CD4-positive, alpha-beta T cell (primary cell): ENCODE data around the gene LRRTM4. TPM values are rescaled to one million over a fixed set of nuclear protein-coding genes. Genes with fewer than 3 reads are reported as not detected.
"Not testable (repeated sequence)": the region's sequence is repeated elsewhere in the genome, so short reads cannot be mapped to it uniquely, and the experiment has no call there.

Source experiments
- ATAC-seq: fragments of 200-7000 bp; cut with Tn5 transposase; one replicate; pipeline ENCODE4 v1.10.0; 2022; ENCODE audit warnings: mild to moderate bottlenecking; ENCODE audit not compliant: poor library complexity
- CTCF ChIA-PET: fragments of 350-600 bp; sonication (Branson Sonifier 250); formaldehyde crosslinking; loops from one replicate; lab custom pipeline; 2021; ENCODE audit warnings: antibody characterized with exemption, inconsistent platforms; lab: Charles Lee
- POLR2A ChIA-PET: fragments of 350-600 bp; sonication (Branson Sonifier 250); formaldehyde crosslinking; loops from one replicate; lab custom pipeline; 2021; ENCODE audit warnings: antibody characterized with exemption, inconsistent platforms; lab: Charles Lee
- DNase-seq, 14 experiments: peaks; one replicate each; pipeline ENCODE4 v3.0.0-alpha.2; 2013 to 2020; ENCODE audit warnings: mixed read lengths in 2 of 14
- H3K27ac ChIP-seq, 2 donors: one replicate each; pipeline versions ENCODE4 v1.5.1 to v1.7.0; 2013; ENCODE audit warnings: low read length in 2 of 2, low read depth in 1 of 2, mild to moderate bottlenecking in 1 of 2
- H3K27me3 ChIP-seq, 2 experiments: 1 replicate in 1 of 2; 2 replicates in 1 of 2; pipeline versions ENCODE4 v1.6.1 to v1.7.0; 2013; ENCODE audit warnings: low read length in 2 of 2, control low read depth in 1 of 2, mild to moderate bottlenecking in 1 of 2, moderate library complexity in 1 of 2; ENCODE audit not compliant: insufficient read depth in 2 of 2, control insufficient read depth in 1 of 2
- H3K36me3 ChIP-seq: one replicate; pipeline ENCODE4 v1.6.1; 2013; ENCODE audit warnings: low read length, control low read depth; ENCODE audit not compliant: insufficient read depth
- H3K4me1 ChIP-seq: one replicate; pipeline ENCODE4 v1.6.1; 2013; ENCODE audit warnings: low read length, control low read depth; ENCODE audit not compliant: insufficient read depth
- H3K4me3 ChIP-seq: one replicate; pipeline ENCODE4 v1.5.1; 2013; ENCODE audit warnings: mild to moderate bottlenecking, low read length, moderate library complexity
- H3K9me3 ChIP-seq, 2 experiments: 1 replicate in 1 of 2; 2 replicates in 1 of 2; pipeline versions ENCODE4 v1.6.1 to v1.7.0; 2013; ENCODE audit warnings: low read length in 2 of 2, mild to moderate bottlenecking in 2 of 2, control low read depth in 1 of 2, moderate library complexity in 1 of 2; ENCODE audit not compliant: control insufficient read depth in 1 of 2, insufficient read depth in 1 of 2
- H3K27ac Mint-ChIP-seq: one replicate; pipeline ENCODE4 v1.8.0; 2020; ENCODE audit warnings: mixed read lengths
- H3K27me3 Mint-ChIP-seq: one replicate; pipeline ENCODE4 v1.8.0; 2021; ENCODE audit warnings: mixed read lengths
- H3K36me3 Mint-ChIP-seq: one replicate; pipeline ENCODE4 v1.8.0; 2021; ENCODE audit warnings: low read depth, mixed read lengths
- H3K4me1 Mint-ChIP-seq: one replicate; pipeline ENCODE4 v1.8.0; 2021; ENCODE audit warnings: low read depth, mixed read lengths
- H3K4me3 Mint-ChIP-seq: one replicate; pipeline ENCODE4 v1.8.0; 2020; ENCODE audit warnings: mild to moderate bottlenecking, mixed read lengths
- H3K9me3 Mint-ChIP-seq: one replicate; pipeline ENCODE4 v1.8.0; 2020; ENCODE audit warnings: mixed read lengths
- CTCF ChIP-seq: fragments of 200-600 bp; IDR thresholded peaks from one replicate; pipeline ENCODE4 v1.8.0; 2022; ENCODE audit warnings: antibody characterized with exemption, mild to moderate bottlenecking
- intact Hi-C, 2 experiments: fragments of 100-400 bp; cut with DNase I in 1 of 2; cut with micrococcal nuclease in 1 of 2; formaldehyde crosslinking; loops; one replicate each; pipeline versions ENCODE4 v1.15.1 to v1.9.0; 2023 to 2025; cut with DNase I, micrococcal nuclease
- total RNA-seq, 174 experiments: library from RNA in 2 of 174; stranded (reverse) in 2 of 174; gene quantifications; one replicate each; pipeline ENCODE4 v1.2.3 and lab custom pipeline; 2021 to 2026

The LRRTM4 gene
- total RNA-seq, 2 experiments from 2014 or later = not detected

GRCh38 chr2:76809136-76809535 lies 713.0 kb downstream of the LRRTM4 start:
- Mint-ChIP-seq H3K4me3 (no peak overlapping the region), H3K36me3 (no peaks in the 10 kb centered on the region), H3K27me3 (no peaks in the 10 kb centered on the region), H3K9me3 (peaks cover 13% of the 10 kb centered on the region), H3K4me1 (no peaks in the 10 kb centered on the region), H3K27ac (no peak overlapping the region)
- peaks cover 4 to 9% of the 10 kb centered on the region in 2 experiments for H3K9me3 ChIP-seq
- H3K27ac ChIP-seq = no peak overlapping the region
- DNase-seq (no peak), ATAC-seq (no peak)
- H3K4me1 ChIP-seq = no peaks in the 10 kb centered on the region
- H3K4me3 ChIP-seq = no peak overlapping the region
- H3K36me3 ChIP-seq = no peaks in the 10 kb centered on the region
- no peak for TF ChIP-seq CTCF
- ChIA-PET POLR2A (no interaction called here), CTCF (no interaction called here)
- intact Hi-C loops = no loop called here
- no peaks in the 10 kb centered on the region for H3K27me3 ChIP-seq

GRCh38 chr2:76808732-76809131 lies 713.4 kb downstream of the LRRTM4 start:
- H3K36me3 ChIP-seq = no peaks in the 10 kb centered on the region
- no peak overlapping the region for H3K27ac ChIP-seq
- H3K4me1 Mint-ChIP-seq = no peaks in the 10 kb centered on the region
- ChIA-PET POLR2A (no interaction called here), CTCF (no interaction called here)
- ATAC-seq (no peak), DNase-seq (no peak)
- H3K4me1 ChIP-seq = no peaks in the 10 kb centered on the region
- no peaks in the 10 kb centered on the region for H3K36me3 Mint-ChIP-seq
- H3K27me3 Mint-ChIP-seq = no peaks in the 10 kb centered on the region
- H3K4me3 ChIP-seq = no peak overlapping the region
- peaks cover 4 to 9% of the 10 kb centered on the region in 2 experiments for H3K9me3 ChIP-seq
- intact Hi-C loops = no loop called here
- TF ChIP-seq CTCF = no peak
- peaks cover 13% of the 10 kb centered on the region for H3K9me3 Mint-ChIP-seq
- no peak overlapping the region for H3K4me3 Mint-ChIP-seq
- no peaks in the 10 kb centered on the region for H3K27me3 ChIP-seq
- H3K27ac Mint-ChIP-seq = no peak overlapping the region

GRCh38 chr2:76793647-76794334 lies 728.4 kb downstream of the LRRTM4 start:
- no peak overlapping the region for H3K4me3 ChIP-seq
- DNase-seq = no peak
- H3K4me1 ChIP-seq = no peaks in the 10 kb centered on the region
- no peaks in the 10 kb centered on the region for H3K36me3 ChIP-seq
- H3K9me3 ChIP-seq = peaks cover 0 to 4% of the 10 kb centered on the region in 2 experiments
- intact Hi-C loops = no loop called here
- CTCF ChIA-PET = no interaction called here
- Mint-ChIP-seq H3K27ac (no peak overlapping the region), H3K4me1 (no peaks in the 10 kb centered on the region), H3K4me3 (no peak overlapping the region), H3K36me3 (no peaks in the 10 kb centered on the region), H3K27me3 (no peaks in the 10 kb centered on the region), H3K9me3 (peaks cover 13% of the 10 kb centered on the region)
- H3K27ac ChIP-seq = no peak overlapping the region
- POLR2A ChIA-PET = no interaction called here
- ATAC-seq = no peak
- H3K27me3 ChIP-seq = no peaks in the 10 kb centered on the region
- no peak for TF ChIP-seq CTCF

GRCh38 chr2:76781313-76781712 lies 740.9 kb downstream of the LRRTM4 start:
- intact Hi-C loops = not testable (repeated sequence)

More at GRCh38 chr2:76781313-76781712, 740.9 kb downstream of the LRRTM4 start:
- H3K36me3 ChIP-seq, DNase-seq, CTCF ChIA-PET, H3K27ac Mint-ChIP-seq, POLR2A ChIA-PET, H3K27me3 Mint-ChIP-seq, H3K4me3 ChIP-seq, H3K4me3 Mint-ChIP-seq, H3K36me3 Mint-ChIP-seq, ATAC-seq, H3K27ac ChIP-seq, H3K4me1 Mint-ChIP-seq, H3K9me3 ChIP-seq, H3K4me1 ChIP-seq, H3K27me3 ChIP-seq: not testable (repeated sequence)
- H3K9me3 Mint-ChIP-seq = peaks cover 11% of the 10 kb centered on the region
